PC-3 (cell line): ENCODE data around the gene MYH15. TPM values are rescaled to one million over a fixed set of nuclear protein-coding genes. Genes with fewer than 3 reads are reported as not detected.

ENCODE experiments used
- ATAC-seq: fragments of 200-7000 bp; cut with Tn5 transposase; 2 replicates; pipeline ENCODE4 v1.9.1; 2020; ENCODE audit warnings: mild to moderate bottlenecking, moderate library complexity
- BruUV-seq: library from RNA; stranded (reverse); fragments of 400-500 nt; replicated peaks from 2 replicates; lab custom pipeline; 2021; lab: Mats Ljungman, UMichigan
- CTCF ChIA-PET: fragments of 300-600 bp; sonication (Branson Sonifier 250); formaldehyde crosslinking; loops from one replicate; lab custom pipeline; 2022; ENCODE audit warnings: antibody characterized with exemption; lab: Charles Lee
- POLR2A ChIA-PET: fragments of 300-600 bp; sonication (Branson Sonifier 250); formaldehyde crosslinking; loops from one replicate; lab custom pipeline; 2022; ENCODE audit warnings: antibody characterized with exemption; ENCODE audit not compliant: unreplicated experiment; lab: Charles Lee
- DNase-seq: peaks from one replicate; pipeline ENCODE4 v3.0.0-alpha.2; 2015
- H2AFZ ChIP-seq: fragments of 300-600 bp; sonication (generic); 2 replicates; pipeline ENCODE4 v1.6.0; 2016; ENCODE audit warnings: antibody characterized with exemption, low read length
- H3F3A ChIP-seq: fragments of 300-600 bp; sonication (generic); one replicate; pipeline ENCODE4 v1.6.0; 2017; ENCODE audit warnings: antibody characterized with exemption, low read length, control low read depth, mild to moderate bottlenecking; ENCODE audit not compliant: unreplicated experiment
- H3K27ac ChIP-seq: fragments of 300-600 bp; sonication (generic); 2 replicates; pipeline ENCODE4 v1.5.1; 2016; ENCODE audit warnings: mild to moderate bottlenecking, low read length
- H3K27me3 ChIP-seq: fragments of 300-600 bp; sonication (generic); 2 replicates; pipeline ENCODE4 v1.6.1; 2016; ENCODE audit warnings: low read length, mixed read lengths
- H3K36me3 ChIP-seq: fragments of 300-600 bp; sonication (generic); 2 replicates; pipeline ENCODE4 v1.6.1; 2016; ENCODE audit warnings: low read depth, mixed run types, low read length, mixed read lengths
- H3K4me1 ChIP-seq: fragments of 300-600 bp; sonication (generic); 2 replicates; pipeline ENCODE4 v1.5.1; 2016; ENCODE audit warnings: low read length; ENCODE audit not compliant: insufficient read depth
- H3K4me2 ChIP-seq: fragments of 300-600 bp; sonication (generic); 2 replicates; pipeline ENCODE4 v1.6.0; 2016; ENCODE audit warnings: low read length
- H3K4me3 ChIP-seq: fragments of 300-600 bp; sonication (generic); 2 replicates; pipeline ENCODE4 v1.5.1; 2016; ENCODE audit warnings: mild to moderate bottlenecking, low read length, mixed read lengths
- H3K79me2 ChIP-seq: fragments of 300-600 bp; sonication (generic); 2 replicates; pipeline ENCODE4 v1.6.1; 2017; ENCODE audit warnings: low read length, mixed read lengths
- H3K9ac ChIP-seq: fragments of 300-600 bp; sonication (generic); 2 replicates; pipeline ENCODE4 v1.6.0; 2016; ENCODE audit warnings: mild to moderate bottlenecking, low read length
- H3K9me2 ChIP-seq: fragments of 300-600 bp; sonication (generic); replicated peaks from 2 replicates; pipeline ENCODE4 v1.6.1; 2016; ENCODE audit warnings: mixed run types, low read length, mixed read lengths
- H3K9me3 ChIP-seq: fragments of 300-600 bp; sonication (generic); 2 replicates; pipeline ENCODE4 v1.6.1; 2016; ENCODE audit warnings: low read length, mixed read lengths
- H4K20me1 ChIP-seq: fragments of 300-600 bp; sonication (generic); 2 replicates; pipeline ENCODE4 v1.6.1; 2016; ENCODE audit warnings: low read length, mixed read lengths
- EZH2 ChIP-seq: fragments of 300-600 bp; sonication (generic); IDR thresholded peaks from one replicate; pipeline ENCODE4 v1.6.1; 2017; ENCODE audit warnings: antibody characterized with exemption, mild to moderate bottlenecking, low read length; ENCODE audit not compliant: unreplicated experiment
- EZH2phosphoT487 ChIP-seq: fragments of 300-600 bp; sonication (generic); IDR thresholded peaks from 2 replicates; pipeline ENCODE4 v1.6.1; 2018; ENCODE audit warnings: mild to moderate bottlenecking, antibody characterized with exemption, low read length, borderline replicate concordance
- intact Hi-C: fragments of 100-400 bp; cut with micrococcal nuclease; formaldehyde crosslinking; loops from 2 replicates; pipeline ENCODE4 v1.9.0; 2023
- total RNA-seq: library from RNA; depleted of rRNA; stranded (reverse); fragments of >200 nt; gene quantifications from 2 replicates; pipeline ENCODE4 v1.2.3, GENCODE V29; 2014
- TF ChIP-seq, protein P1 (sequence below): fragments of 300-600 bp; sonication (generic); conservative IDR thresholded peaks from 2 replicates; pipeline ENCODE4 v1.5.1; 2017; ENCODE audit warnings: antibody characterized with exemption, low read depth, mild to moderate bottlenecking, low read length

MYH15 gene
- total RNA-seq, 1 experiment from 2014 or later: 2.4 TPM

DNA sequence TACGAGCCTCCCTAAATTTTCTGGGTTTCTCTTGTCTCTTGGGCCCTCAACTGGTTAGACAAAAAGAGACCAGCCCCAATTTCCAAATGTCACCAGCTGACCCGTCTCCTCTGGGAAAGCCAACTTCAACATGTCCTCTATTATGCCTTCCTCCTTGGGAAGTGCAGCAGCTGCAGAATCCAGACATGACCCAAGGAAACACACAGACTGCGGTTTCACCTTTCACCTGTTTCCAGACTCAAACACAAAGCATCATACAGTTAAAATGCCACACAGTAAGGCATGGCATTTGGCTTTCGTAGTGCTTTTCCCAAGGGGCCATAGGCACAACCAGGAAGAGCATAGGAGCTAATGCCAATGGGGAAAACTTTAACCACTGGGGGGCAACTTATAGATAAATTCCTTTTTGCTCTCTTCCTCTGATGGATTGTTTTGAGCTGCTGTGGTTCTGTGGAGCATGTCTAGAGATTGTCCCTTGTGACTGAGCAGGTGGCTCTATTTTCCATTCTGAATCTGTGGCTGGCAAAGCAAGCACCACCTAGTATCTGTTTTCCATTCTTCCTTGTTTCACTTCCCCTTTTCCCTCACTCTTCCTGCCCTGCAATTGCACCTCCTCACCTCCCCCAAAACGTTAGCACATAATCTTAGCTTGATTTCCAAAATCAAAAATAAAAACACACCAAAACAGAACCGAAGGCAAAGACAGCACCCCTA lies 164.7 kb downstream of the MYH15 start:
- H3K4me2 ChIP-seq: peak overlapping the region; percentile 6; the same call in 1 of the 2 replicates
- H3K9me2 ChIP-seq: no peaks in the 10 kb centered on the region
- no peak overlapping the region for H3K9ac ChIP-seq
- intact Hi-C loops: no loop called here
- peak; percentile 58 for DNase-seq
- no peaks in the 10 kb centered on the region for H4K20me1 ChIP-seq
- POLR2A ChIA-PET: no interaction called here
- H3K27me3 ChIP-seq: no peaks in the 10 kb centered on the region
- BruUV-seq: no TSS peak
- peaks cover 27% of the 10 kb centered on the region for H3K4me1 ChIP-seq
- no peaks in the 10 kb centered on the region for H3K9me3 ChIP-seq
- TF ChIP-seq EZH2 (no peak), EZH2phosphoT487 (no peak)
- TF ChIP-seq, protein P1, sequence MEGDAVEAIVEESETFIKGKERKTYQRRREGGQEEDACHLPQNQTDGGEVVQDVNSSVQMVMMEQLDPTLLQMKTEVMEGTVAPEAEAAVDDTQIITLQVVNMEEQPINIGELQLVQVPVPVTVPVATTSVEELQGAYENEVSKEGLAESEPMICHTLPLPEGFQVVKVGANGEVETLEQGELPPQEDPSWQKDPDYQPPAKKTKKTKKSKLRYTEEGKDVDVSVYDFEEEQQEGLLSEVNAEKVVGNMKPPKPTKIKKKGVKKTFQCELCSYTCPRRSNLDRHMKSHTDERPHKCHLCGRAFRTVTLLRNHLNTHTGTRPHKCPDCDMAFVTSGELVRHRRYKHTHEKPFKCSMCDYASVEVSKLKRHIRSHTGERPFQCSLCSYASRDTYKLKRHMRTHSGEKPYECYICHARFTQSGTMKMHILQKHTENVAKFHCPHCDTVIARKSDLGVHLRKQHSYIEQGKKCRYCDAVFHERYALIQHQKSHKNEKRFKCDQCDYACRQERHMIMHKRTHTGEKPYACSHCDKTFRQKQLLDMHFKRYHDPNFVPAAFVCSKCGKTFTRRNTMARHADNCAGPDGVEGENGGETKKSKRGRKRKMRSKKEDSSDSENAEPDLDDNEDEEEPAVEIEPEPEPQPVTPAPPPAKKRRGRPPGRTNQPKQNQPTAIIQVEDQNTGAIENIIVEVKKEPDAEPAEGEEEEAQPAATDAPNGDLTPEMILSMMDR: no peak
- ATAC-seq: peak; percentile 38
- CTCF ChIA-PET: no interaction called here
- no peak overlapping the region for H3K4me3 ChIP-seq
- no peaks in the 10 kb centered on the region for H3K36me3 ChIP-seq
- no peak overlapping the region; the same call in 1 of the 2 replicates for H2AFZ ChIP-seq
- H3K27ac ChIP-seq: no peak overlapping the region
- H3F3A ChIP-seq: no peaks in the 10 kb centered on the region
- H3K79me2 ChIP-seq: no peaks in the 10 kb centered on the region

- Histone ChIP-seq H3K9me2 (no peaks in the 10 kb centered on the region), H3K4me2 (peak overlapping the region; percentile 29; the same call in 1 of the 2 replicates), H3K4me3 (no peak overlapping the region), H3K79me2 (no peaks in the 10 kb centered on the region), H2AFZ (no peak overlapping the region), H3K27ac (no peak overlapping the region), H4K20me1 (no peaks in the 10 kb centered on the region), H3K36me3 (no peaks in the 10 kb centered on the region), H3F3A (no peaks in the 10 kb centered on the region), H3K9me3 (no peaks in the 10 kb centered on the region), H3K9ac (no peak overlapping the region), H3K27me3 (no peaks in the 10 kb centered on the region), H3K4me1 (peaks cover 27% of the 10 kb centered on the region)
- TF ChIP-seq EZH2 (no peak), EZH2phosphoT487 (no peak)
- TF ChIP-seq, protein P1: no peak
- POLR2A ChIA-PET: no interaction called here
- intact Hi-C loops: loop anchor here (1.0 kb wide), 1 partner anchor 129 kb away; no protein-coding TSS in a partner anchor
- no peak for DNase-seq
- CTCF ChIA-PET: interaction anchor here (1.1 kb wide), 1 partner anchor 38 kb away, joined by 4 read pairs; no protein-coding TSS in a partner anchor
- BruUV-seq: no TSS peak
- peak; percentile 4; the same call in 1 of the 2 replicates for ATAC-seq
These were observed 166.9 kb downstream of the MYH15 start for GRCh38 chr3:108343491-108343890.
